ENCODE results near the gene NOL7. TPM values are rescaled to one million over a fixed set of nuclear protein-coding genes. Genes with fewer than 3 reads are reported as not detected.

NOL7 gene
- total and polyA plus RNA-seq, 2 donors (not counting 1 experiment from before 2014, with no cell fraction given), result 24.7 to 58.3 TPM

DNA sequence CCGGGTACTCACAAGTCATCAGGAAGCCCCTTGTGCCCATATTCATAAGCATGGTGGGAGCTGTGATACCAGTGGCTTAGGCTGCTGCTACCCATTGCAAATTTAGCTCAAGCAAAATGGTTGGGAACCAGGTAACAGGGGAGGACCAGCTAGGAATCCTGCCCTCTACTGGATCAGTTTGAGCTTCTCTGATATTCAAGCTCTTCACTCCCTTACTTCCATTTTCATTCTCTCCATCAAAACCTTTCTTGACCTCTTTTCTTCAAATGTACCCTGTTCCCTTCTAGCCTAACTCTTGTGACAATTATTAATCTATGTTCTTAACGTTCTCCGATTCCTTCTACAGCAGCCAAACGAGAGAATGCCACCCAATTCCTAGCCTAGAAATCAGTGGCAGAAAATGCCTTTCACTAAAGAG, 9.7 kb downstream of the NOL7 start:
- no peak overlapping the region for H3K4me2 ChIP-seq (replicated peaks; ENCODE audit: low read depth, low read length, poor library complexity, severe bottlenecking)
- H3K27me3 Mint-ChIP-seq, result no peaks in the 10 kb centered on the region
- no peak overlapping the region for H3K9ac ChIP-seq (ENCODE audit: low read length)
- TF ChIP-seq, protein P1, sequence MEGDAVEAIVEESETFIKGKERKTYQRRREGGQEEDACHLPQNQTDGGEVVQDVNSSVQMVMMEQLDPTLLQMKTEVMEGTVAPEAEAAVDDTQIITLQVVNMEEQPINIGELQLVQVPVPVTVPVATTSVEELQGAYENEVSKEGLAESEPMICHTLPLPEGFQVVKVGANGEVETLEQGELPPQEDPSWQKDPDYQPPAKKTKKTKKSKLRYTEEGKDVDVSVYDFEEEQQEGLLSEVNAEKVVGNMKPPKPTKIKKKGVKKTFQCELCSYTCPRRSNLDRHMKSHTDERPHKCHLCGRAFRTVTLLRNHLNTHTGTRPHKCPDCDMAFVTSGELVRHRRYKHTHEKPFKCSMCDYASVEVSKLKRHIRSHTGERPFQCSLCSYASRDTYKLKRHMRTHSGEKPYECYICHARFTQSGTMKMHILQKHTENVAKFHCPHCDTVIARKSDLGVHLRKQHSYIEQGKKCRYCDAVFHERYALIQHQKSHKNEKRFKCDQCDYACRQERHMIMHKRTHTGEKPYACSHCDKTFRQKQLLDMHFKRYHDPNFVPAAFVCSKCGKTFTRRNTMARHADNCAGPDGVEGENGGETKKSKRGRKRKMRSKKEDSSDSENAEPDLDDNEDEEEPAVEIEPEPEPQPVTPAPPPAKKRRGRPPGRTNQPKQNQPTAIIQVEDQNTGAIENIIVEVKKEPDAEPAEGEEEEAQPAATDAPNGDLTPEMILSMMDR (IDR thresholded peaks at IDR 0.05), result peak; percentile 40
- TF ChIP-seq EZH2 (IDR thresholded peaks at IDR 0.05; ENCODE audit: borderline replicate concordance, insufficient read depth, low read depth, low read length, poor library complexity, severe bottlenecking), result no peak
- DNase-seq, result peak; percentile 57
- peaks cover 5% of the 10 kb centered on the region for H3K4me1 Mint-ChIP-seq
- no peaks in the 10 kb centered on the region for H4K20me1 ChIP-seq (ENCODE audit: control insufficient read depth, insufficient read depth, low read length, poor library complexity, severe bottlenecking)
- ATAC-seq (ENCODE audit: low read depth), result peak; percentile 51
- WGBS (ENCODE audit: insufficient coverage), result no CpG with 5 or more reads among the region's 4 CpGs
- H3K36me3 ChIP-seq (replicated peaks in 1 of 2; ENCODE audit: control extremely low read depth in 1 of 2, control insufficient read depth in 1 of 2, extremely low read depth in 1 of 2, insufficient read depth in 2 of 2, low read length in 1 of 2), result peaks cover 13 to 78% of the 10 kb centered on the region in 2 experiments
- ChIA-PET CTCF (interaction anchor here (0.6 to 3.8 kb wide), 16 partner anchors 9 to 1921 kb away, joined by 3 to 32 read pairs (median 4); partner anchors contain the start of genes NOL7, RANBP9 and SIRT5), POLR2A (no interaction called here)
- H3K4me3 ChIP-seq (ENCODE audit: control extremely low read depth in 1 of 5, extremely low read depth in 1 of 5, insufficient read depth in 1 of 5, low read depth in 2 of 5, low read length in 4 of 5), result no peak overlapping the region
- no peaks in the 10 kb centered on the region for H3K9me3 Mint-ChIP-seq (ENCODE audit: insufficient read depth)
- peak overlapping the region; percentile 77 for H3K27ac Mint-ChIP-seq
- H3K9me3 ChIP-seq (ENCODE audit: control extremely low read depth in 1 of 3, control insufficient read depth in 2 of 3, insufficient read depth in 1 of 3, low read length in 2 of 3), result no peaks in the 10 kb centered on the region
- peak overlapping the region in 1 of 2 donors; percentile 42 for H3K27ac ChIP-seq (ENCODE audit: low read length in 2 of 2)
- H3K4me3 Mint-ChIP-seq, result no peak overlapping the region
- no peaks in the 10 kb centered on the region for H3K79me2 ChIP-seq (ENCODE audit: control insufficient read depth, insufficient read depth, low read length)
- no peaks in the 10 kb centered on the region for H3K4me1 ChIP-seq (ENCODE audit: control insufficient read depth in 2 of 2, insufficient read depth in 2 of 2, low read length in 2 of 2)
- H2AFZ ChIP-seq (ENCODE audit: insufficient read depth, low read depth, low read length, poor library complexity, severe bottlenecking), result no peak overlapping the region
- no peaks in the 10 kb centered on the region for H3K27me3 ChIP-seq (replicated peaks in 1 of 4; ENCODE audit: control extremely low read depth in 1 of 4, control insufficient read depth in 3 of 4, insufficient read depth in 4 of 4, low read length in 3 of 4)
- intact Hi-C loops (cut with micrococcal nuclease), result loop anchor here (2.0 kb wide), 1 partner anchor 50 kb away; the partner anchor contains the start of gene SIRT5

DNA sequence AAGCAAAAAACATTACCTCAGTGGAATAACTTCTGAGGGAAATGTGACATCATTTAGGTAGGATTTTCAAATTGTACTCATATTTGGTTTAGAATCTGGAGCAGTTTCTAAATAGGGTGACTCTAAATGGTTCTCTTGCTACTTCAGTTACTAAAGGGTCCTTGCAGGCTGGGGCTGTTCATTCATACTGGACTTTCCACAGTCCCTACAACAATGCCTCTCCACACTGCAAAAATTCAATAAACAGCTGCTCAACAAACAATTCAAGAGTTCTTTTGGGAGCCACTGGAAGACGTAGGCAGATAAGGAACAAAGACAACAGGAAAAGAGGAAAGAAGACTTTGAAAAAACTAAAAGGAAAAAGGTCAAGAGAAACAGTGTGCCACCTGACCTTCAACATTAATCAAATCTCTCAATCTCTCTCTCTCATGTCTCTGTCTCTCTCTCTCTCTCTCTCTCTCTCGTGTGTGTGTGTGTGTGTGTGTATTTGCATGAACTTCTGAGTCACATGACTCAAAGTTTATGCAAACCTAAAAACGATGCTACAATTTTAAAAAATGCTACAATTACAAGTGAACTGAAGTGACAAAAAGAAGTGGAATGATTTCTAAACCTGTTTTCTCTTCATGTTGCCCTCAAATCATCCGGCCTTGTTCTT, 14.5 kb downstream of the NOL7 start:
- DNase-seq (no peak), ATAC-seq (ENCODE audit: low read depth) (no peak)
- peaks cover 6% of the 10 kb centered on the region for H3K4me1 Mint-ChIP-seq
- no peak overlapping the region for H3K4me2 ChIP-seq (replicated peaks; ENCODE audit: low read depth, low read length, poor library complexity, severe bottlenecking)
- H3K27me3 Mint-ChIP-seq, result no peaks in the 10 kb centered on the region
- H3K36me3 ChIP-seq (replicated peaks in 1 of 2; ENCODE audit: control extremely low read depth in 1 of 2, control insufficient read depth in 1 of 2, extremely low read depth in 1 of 2, insufficient read depth in 2 of 2, low read length in 1 of 2), result peaks cover 16 to 63% of the 10 kb centered on the region in 2 experiments
- no peaks in the 10 kb centered on the region for H4K20me1 ChIP-seq (ENCODE audit: control insufficient read depth, insufficient read depth, low read length, poor library complexity, severe bottlenecking)
- peak overlapping the region; percentile 44 for H3K27ac Mint-ChIP-seq
- no peaks in the 10 kb centered on the region for H3K9me3 Mint-ChIP-seq (ENCODE audit: insufficient read depth)
- no peak overlapping the region for H3K27ac ChIP-seq (ENCODE audit: low read length in 2 of 2)
- H2AFZ ChIP-seq (ENCODE audit: insufficient read depth, low read depth, low read length, poor library complexity, severe bottlenecking), result no peak overlapping the region
- no peaks in the 10 kb centered on the region for H3K27me3 ChIP-seq (replicated peaks in 1 of 4; ENCODE audit: control extremely low read depth in 1 of 4, control insufficient read depth in 3 of 4, insufficient read depth in 4 of 4, low read length in 3 of 4)
- H3K79me2 ChIP-seq (ENCODE audit: control insufficient read depth, insufficient read depth, low read length), result no peaks in the 10 kb centered on the region
- no peak for TF ChIP-seq EZH2 (IDR thresholded peaks at IDR 0.05; ENCODE audit: borderline replicate concordance, insufficient read depth, low read depth, low read length, poor library complexity, severe bottlenecking)
- TF ChIP-seq, protein P1 (IDR thresholded peaks at IDR 0.05), result no peak
- WGBS (ENCODE audit: insufficient coverage), result no CpG with 5 or more reads among the region's 4 CpGs
- intact Hi-C loops (cut with micrococcal nuclease), result no loop called here
- no peak overlapping the region for H3K9ac ChIP-seq (ENCODE audit: low read length)
- no peak overlapping the region for H3K4me3 Mint-ChIP-seq
- H3K4me3 ChIP-seq (ENCODE audit: control extremely low read depth in 1 of 5, extremely low read depth in 1 of 5, insufficient read depth in 1 of 5, low read depth in 2 of 5, low read length in 4 of 5), result no peak overlapping the region
- no peaks in the 10 kb centered on the region for H3K4me1 ChIP-seq (ENCODE audit: control insufficient read depth in 2 of 2, insufficient read depth in 2 of 2, low read length in 2 of 2)
- ChIA-PET POLR2A (interaction anchor here (1.1 kb wide), 1 partner anchor 14 kb away, joined by 4 read pairs; the partner anchor contains the start of gene NOL7), CTCF (interaction anchor here (3.1 kb wide), 1 partner anchor 14 kb away, joined by 11 read pairs; the partner anchor contains the start of gene NOL7)
- H3K9me3 ChIP-seq (ENCODE audit: control extremely low read depth in 1 of 3, control insufficient read depth in 2 of 3, insufficient read depth in 1 of 3, low read length in 2 of 3), result no peaks in the 10 kb centered on the region

All from B cell (primary cell).